Stimulated activated naive B cell treated with anti-CD40 and anti-IgM and Interleukin-4, amounts not matched to agents 10 μg/mL and 1 μg/mL and 100 μg/mL, for 72 hours (primary cell): ENCODE measurements around the gene LTO1.

Experiments used
- ATAC-seq, 2 donors: fragments of 150-1000 bp; cut with Tn5 transposase; replicated peaks; 2 replicates each; pipeline ENCODE4 v1.10.0; 2021; ENCODE audit warnings: moderate library complexity in 1 of 2
- DNase-seq: peaks from one replicate; pipeline ENCODE4 v3.0.0; 2021
- H3K27ac Mint-ChIP-seq: one replicate; pipeline ENCODE4 v1.8.0; 2022; ENCODE audit warnings: mild to moderate bottlenecking, mixed read lengths
- H3K27me3 Mint-ChIP-seq, 2 donors: one replicate each; pipeline ENCODE4 v1.8.0; 2022; ENCODE audit warnings: mixed read lengths in 2 of 2
- H3K36me3 Mint-ChIP-seq, 2 donors: one replicate each; pipeline ENCODE4 v1.8.0; 2022; ENCODE audit warnings: mixed read lengths in 2 of 2, mild to moderate bottlenecking in 1 of 2
- H3K4me1 Mint-ChIP-seq, 2 donors: one replicate each; pipeline ENCODE4 v1.8.0; 2022; ENCODE audit warnings: mixed read lengths in 2 of 2, mild to moderate bottlenecking in 1 of 2
- H3K4me3 Mint-ChIP-seq, 2 donors: one replicate each; pipeline ENCODE4 v1.8.0; 2022; ENCODE audit warnings: mild to moderate bottlenecking in 2 of 2, mixed read lengths in 2 of 2, moderate library complexity in 1 of 2
- H3K9me3 Mint-ChIP-seq, 2 donors: one replicate each; pipeline ENCODE4 v1.8.0; 2022; ENCODE audit warnings: mixed read lengths in 2 of 2, mild to moderate bottlenecking in 1 of 2

Gene LTO1

GRCh38 chr11:69617682-69618081, 57.5 kb downstream of the LTO1 start:
- ATAC-seq (no peak), DNase-seq (no peak)
- Mint-ChIP-seq H3K4me3 (no peak overlapping the region), H3K9me3 (no peaks in the 10 kb centered on the region), H3K4me1 (peaks cover 0 to 3% of the 10 kb centered on the region in 2 donors), H3K36me3 (no peaks in the 10 kb centered on the region), H3K27ac (no peak overlapping the region), H3K27me3 (peaks cover 39 to 51% of the 10 kb centered on the region in 2 donors)

DNA sequence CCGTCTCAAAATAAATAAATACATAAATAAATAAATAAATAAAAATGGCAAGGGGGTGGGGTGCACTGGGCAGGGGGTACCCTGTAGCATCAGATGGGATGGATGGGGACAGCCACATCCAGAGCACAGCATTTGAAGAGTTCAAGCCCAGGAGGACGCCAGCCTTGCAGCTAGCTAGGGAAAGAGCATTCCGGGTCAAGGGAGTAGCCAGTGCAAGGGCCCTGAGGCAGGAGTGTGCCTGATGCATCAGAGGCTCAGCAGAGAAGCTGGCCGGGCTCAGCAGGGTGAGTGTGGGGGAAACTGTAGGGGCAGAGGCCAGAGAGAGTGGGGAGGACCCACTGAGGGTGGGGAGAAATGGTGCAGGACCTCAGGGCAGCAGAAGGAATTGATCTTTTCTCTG, 57.9 kb downstream of the LTO1 start:
- Mint-ChIP-seq H3K27ac (peak overlapping the region; percentile 21), H3K9me3 (no peaks in the 10 kb centered on the region), H3K4me3 (no peak overlapping the region), H3K27me3 (peaks cover 42 to 51% of the 10 kb centered on the region in 2 donors), H3K36me3 (no peaks in the 10 kb centered on the region), H3K4me1 (peaks cover 0 to 3% of the 10 kb centered on the region in 2 donors)
- DNase-seq (no peak), ATAC-seq (no peak)
